Body of pancreas (tissue), 4 donors: ENCODE results near the gene TPH2.

Experiments used
- POLR2A ChIP-seq, 3 donors: fragments of 450-650 bp; IDR thresholded peaks; one replicate each; pipeline ENCODE4 v1.6.1; 2016; ENCODE audit warnings: antibody characterized with exemption in 3 of 3, mild to moderate bottlenecking in 2 of 3
- TF ChIP-seq, protein P1 (sequence below), 7 experiments: fragments of 450-650 bp in 4 of 7; fragments of 200-600 bp in 3 of 7; sonication (generic) in 3 of 7; IDR thresholded peaks; one replicate each; pipeline ENCODE4 v1.5.1; 2016 to 2019; ENCODE audit warnings: antibody characterized with exemption in 7 of 7

- TF ChIP-seq, protein P1, sequence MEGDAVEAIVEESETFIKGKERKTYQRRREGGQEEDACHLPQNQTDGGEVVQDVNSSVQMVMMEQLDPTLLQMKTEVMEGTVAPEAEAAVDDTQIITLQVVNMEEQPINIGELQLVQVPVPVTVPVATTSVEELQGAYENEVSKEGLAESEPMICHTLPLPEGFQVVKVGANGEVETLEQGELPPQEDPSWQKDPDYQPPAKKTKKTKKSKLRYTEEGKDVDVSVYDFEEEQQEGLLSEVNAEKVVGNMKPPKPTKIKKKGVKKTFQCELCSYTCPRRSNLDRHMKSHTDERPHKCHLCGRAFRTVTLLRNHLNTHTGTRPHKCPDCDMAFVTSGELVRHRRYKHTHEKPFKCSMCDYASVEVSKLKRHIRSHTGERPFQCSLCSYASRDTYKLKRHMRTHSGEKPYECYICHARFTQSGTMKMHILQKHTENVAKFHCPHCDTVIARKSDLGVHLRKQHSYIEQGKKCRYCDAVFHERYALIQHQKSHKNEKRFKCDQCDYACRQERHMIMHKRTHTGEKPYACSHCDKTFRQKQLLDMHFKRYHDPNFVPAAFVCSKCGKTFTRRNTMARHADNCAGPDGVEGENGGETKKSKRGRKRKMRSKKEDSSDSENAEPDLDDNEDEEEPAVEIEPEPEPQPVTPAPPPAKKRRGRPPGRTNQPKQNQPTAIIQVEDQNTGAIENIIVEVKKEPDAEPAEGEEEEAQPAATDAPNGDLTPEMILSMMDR (IDR thresholded peaks at IDR 0.05): no peak
- TF ChIP-seq POLR2A (IDR thresholded peaks at IDR 0.05): no peak
These were observed 136.3 kb downstream of the TPH2 start for GRCh38 chr12:72074956-72075355.
